H9 (cell line): ENCODE data around the gene HHATL. TPM values are rescaled to one million over a fixed set of nuclear protein-coding genes. Genes with fewer than 3 reads are reported as not detected.

Source experiments
- DNase-seq: peaks from one replicate; pipeline ENCODE4 v3.0.0-alpha.2; 2017
- H2AFZ ChIP-seq: one replicate; pipeline ENCODE4 v1.6.1; 2013; ENCODE audit warnings: mild to moderate bottlenecking, low read length, control low read depth, moderate library complexity
- H2AK5ac ChIP-seq: 2 replicates; pipeline ENCODE4 v1.6.1; 2013; ENCODE audit warnings: low read length, control low read depth, mixed read lengths; ENCODE audit not compliant: insufficient read length
- H2BK120ac ChIP-seq: one replicate; pipeline ENCODE4 v1.6.1; 2013; ENCODE audit warnings: low read depth, mild to moderate bottlenecking, low read length, control low read depth, inconsistent platforms; ENCODE audit not compliant: poor library complexity, severe bottlenecking
- H2BK12ac ChIP-seq: 2 replicates; pipeline ENCODE4 v1.6.1; 2013; ENCODE audit warnings: low read length, control low read depth, mixed read lengths, low read depth; ENCODE audit not compliant: insufficient read length
- H2BK15ac ChIP-seq: 2 replicates; pipeline ENCODE4 v1.6.1; 2013; ENCODE audit warnings: low read depth, low read length, control low read depth
- H2BK20ac ChIP-seq: one replicate; pipeline ENCODE4 v1.6.1; 2013; ENCODE audit warnings: low read depth, mild to moderate bottlenecking, low read length, control low read depth, inconsistent platforms; ENCODE audit not compliant: poor library complexity, severe bottlenecking
- H2BK5ac ChIP-seq: 2 replicates; pipeline ENCODE4 v1.6.1; 2013; ENCODE audit warnings: low read length, control low read depth, mixed read lengths; ENCODE audit not compliant: insufficient read length
- H3K14ac ChIP-seq: 2 replicates; pipeline ENCODE4 v1.6.1; 2013; ENCODE audit warnings: low read length, control low read depth; ENCODE audit not compliant: insufficient read depth
- H3K18ac ChIP-seq: 2 replicates; pipeline ENCODE4 v1.6.1; 2013; ENCODE audit warnings: low read depth, mild to moderate bottlenecking, mixed read lengths, low read length, control low read depth; ENCODE audit not compliant: insufficient read length
- H3K23ac ChIP-seq: 2 replicates; pipeline ENCODE4 v1.6.1; 2013; ENCODE audit warnings: low read length, control low read depth, mixed read lengths, low read depth; ENCODE audit not compliant: insufficient read length
- H3K23me2 ChIP-seq: 2 replicates; pipeline ENCODE4 v1.6.1; 2013; ENCODE audit warnings: low read depth, mild to moderate bottlenecking, mixed read lengths, low read length, control low read depth; ENCODE audit not compliant: insufficient read length, poor library complexity, severe bottlenecking
- H3K27ac ChIP-seq: 2 replicates; pipeline ENCODE4 v1.5.1; 2013; ENCODE audit warnings: low read length, control low read depth, mixed read lengths, low read depth; ENCODE audit not compliant: insufficient read length
- H3K27me3 ChIP-seq: 2 replicates; pipeline ENCODE4 v1.6.1; 2013; ENCODE audit warnings: low read length, control low read depth, inconsistent platforms; ENCODE audit not compliant: insufficient read depth
- H3K4ac ChIP-seq: 2 replicates; pipeline ENCODE4 v1.6.1; 2013; ENCODE audit warnings: low read depth, mild to moderate bottlenecking, control low read depth, inconsistent platforms, low read length, moderate library complexity
- H3K4me1 ChIP-seq: 2 replicates; pipeline ENCODE4 v1.6.1; 2013; ENCODE audit warnings: low read length, control low read depth, inconsistent platforms; ENCODE audit not compliant: insufficient read depth
- H3K4me2 ChIP-seq: 2 replicates; pipeline ENCODE4 v1.6.1; 2013; ENCODE audit warnings: low read length, control low read depth, mixed read lengths; ENCODE audit not compliant: insufficient read length, insufficient read depth
- H3K56ac ChIP-seq: 2 replicates; pipeline ENCODE4 v1.6.1; 2013; ENCODE audit warnings: low read depth, mild to moderate bottlenecking, mixed read lengths, low read length, control low read depth; ENCODE audit not compliant: insufficient read length
- H3K79me1 ChIP-seq: 2 replicates; pipeline ENCODE4 v1.6.1; 2013; ENCODE audit warnings: low read depth, mild to moderate bottlenecking, moderate library complexity, low read length, control low read depth, inconsistent platforms; ENCODE audit not compliant: insufficient read depth, poor library complexity, severe bottlenecking
- H3K79me2 ChIP-seq: 2 replicates; pipeline ENCODE4 v1.6.1; 2013; ENCODE audit warnings: low read length, control low read depth, inconsistent platforms; ENCODE audit not compliant: insufficient read depth
- H3K9ac ChIP-seq: 2 replicates; pipeline ENCODE4 v1.6.1; 2013; ENCODE audit warnings: low read length, control low read depth, mixed read lengths; ENCODE audit not compliant: insufficient read length; ENCODE audit errors: extremely low read depth
- H3K9me3 ChIP-seq: one replicate; pipeline ENCODE4 v1.6.1; 2013; ENCODE audit warnings: low read depth, low read length, inconsistent platforms; ENCODE audit not compliant: control insufficient read depth
- H3T11ph ChIP-seq: one replicate; pipeline ENCODE4 v1.6.1; 2013; ENCODE audit warnings: mild to moderate bottlenecking, low read length, control low read depth, inconsistent platforms
- H4K20me1 ChIP-seq: one replicate; pipeline ENCODE4 v1.6.1; 2013; ENCODE audit not compliant: control insufficient read depth, insufficient read length, insufficient read depth
- H4K5ac ChIP-seq: 2 replicates; pipeline ENCODE4 v1.6.1; 2013; ENCODE audit warnings: low read depth, mild to moderate bottlenecking, mixed read lengths, low read length, control low read depth; ENCODE audit not compliant: insufficient read length
- H4K8ac ChIP-seq: replicated peaks from 2 replicates; pipeline ENCODE4 v1.6.1; 2013; ENCODE audit warnings: low read length, control low read depth, mixed read lengths, low read depth; ENCODE audit not compliant: insufficient read length
- H4K91ac ChIP-seq: 2 replicates; pipeline ENCODE4 v1.6.1; 2013; ENCODE audit warnings: low read depth, mild to moderate bottlenecking, moderate library complexity, mixed read lengths, low read length, control low read depth; ENCODE audit not compliant: insufficient read length
- H3K27ac Mint-ChIP-seq, 3 experiments: 2 replicates in 2 of 3; 3 replicates in 1 of 3; pipeline ENCODE4 v1.8.0; 2020 to 2021; ENCODE audit warnings: mixed read lengths in 3 of 3, mild to moderate bottlenecking in 1 of 3, moderate library complexity in 1 of 3
- H3K27me3 Mint-ChIP-seq: 2 replicates; pipeline ENCODE4 v1.8.0; 2021; ENCODE audit warnings: low read depth, mild to moderate bottlenecking, moderate library complexity, mixed read lengths
- H3K36me3 Mint-ChIP-seq, 3 experiments: 2 replicates in 2 of 3; 3 replicates in 1 of 3; pipeline ENCODE4 v1.8.0; 2020 to 2021; ENCODE audit warnings: low read depth in 3 of 3, mixed read lengths in 3 of 3; ENCODE audit not compliant: insufficient read depth in 1 of 3
- H3K4me1 Mint-ChIP-seq, 2 experiments: 2 replicates each; pipeline ENCODE4 v1.8.0; 2020; ENCODE audit warnings: mixed read lengths in 2 of 2
- H3K4me3 Mint-ChIP-seq, 2 experiments: 2 replicates in 1 of 2; 3 replicates in 1 of 2; pipeline ENCODE4 v1.8.0; 2020 to 2021; ENCODE audit warnings: mild to moderate bottlenecking in 2 of 2, mixed read lengths in 2 of 2, moderate library complexity in 1 of 2
- H3K9me3 Mint-ChIP-seq, 2 experiments: 2 replicates in 1 of 2; 3 replicates in 1 of 2; pipeline ENCODE4 v1.8.0; 2020; ENCODE audit warnings: mild to moderate bottlenecking in 2 of 2, mixed read lengths in 2 of 2, moderate library complexity in 1 of 2
- CTCF ChIP-seq: fragments of 200-600 bp; sonication (generic); conservative IDR thresholded peaks from 3 replicates; pipeline ENCODE4 v1.8.0; 2021; ENCODE audit warnings: antibody characterized with exemption, mild to moderate bottlenecking
- WGBS: extraction: QIAGEN DNeasy Blood & Tissue Kit; methylation state at CpG from one replicate; pipeline ENCODE4 v1.1.7; 2013; ENCODE audit warnings: missing lambda C conversion rate, low lambda C conversion rate, mixed read lengths; ENCODE audit not compliant: insufficient read length; ENCODE audit errors: extremely low coverage; 5-methylcytosine and 5-hydroxymethylcytosine counted together
- total RNA-seq: library from RNA; stranded (reverse); gene quantifications from 2 replicates; pipeline ENCODE4 v1.2.1, GENCODE V29; 2021

Gene HHATL
- total RNA-seq, 1 experiment from 2014 or later = 0.46 TPM

GRCh38 chr3:42653560-42654330, 48.9 kb downstream of the HHATL start, which contains the start of gene ZBTB47:
TSS of gene ZBTB47 (plus strand) at chr3:42653697. CDS start at chr3:42658356, 4,659 bp downstream.
- no peaks in the 10 kb centered on the region for H4K20me1 ChIP-seq
- no peak within 1 kb of the TSS for H2BK5ac ChIP-seq
- H4K8ac ChIP-seq = no peak within 1 kb of the TSS
- H3K18ac ChIP-seq = peak within 1 kb of the TSS; percentile 77
- Mint-ChIP-seq H3K27ac (peak within 1 kb of the TSS in 2 of 3 experiments; percentile 83 to 87; a peak in 4 of 7 replicates), H3K9me3 (no peaks in the 10 kb centered on the region), H3K27me3 (no peaks in the 10 kb centered on the region), H3K4me1 (peaks cover 32 to 45% of the 10 kb centered on the region in 2 experiments), H3K4me3 (peak within 1 kb of the TSS; percentile 78 to 86), H3K36me3 (peaks cover 3 to 19% (median 14%) of the 10 kb centered on the region in 3 experiments; a peak in 5 of 7 replicates)
- no peaks in the 10 kb centered on the region for H3K23me2 ChIP-seq
- H4K91ac ChIP-seq = no peak within 1 kb of the TSS
- H3K9ac ChIP-seq = no peak within 1 kb of the TSS
- H3K4ac ChIP-seq = no peak within 1 kb of the TSS
- H2BK12ac ChIP-seq = no peak within 1 kb of the TSS
- H4K5ac ChIP-seq = no peak within 1 kb of the TSS
- no peak within 1 kb of the TSS for H2BK20ac ChIP-seq
- no peaks in the 10 kb centered on the region for H3K27me3 ChIP-seq
- DNase-seq = peak; percentile 38
- H3K23ac ChIP-seq = no peak within 1 kb of the TSS
- no peak within 1 kb of the TSS for H2AFZ ChIP-seq
- H3T11ph ChIP-seq = no peak within 1 kb of the TSS
- H3K9me3 ChIP-seq = no peaks in the 10 kb centered on the region
- no peak within 1 kb of the TSS for H2AK5ac ChIP-seq
- no peak within 1 kb of the TSS for H2BK15ac ChIP-seq
- no peak within 1 kb of the TSS for H3K56ac ChIP-seq
- peaks cover 9% of the 10 kb centered on the region; the same call in 1 of the 2 replicates for H3K4me1 ChIP-seq
- no peak within 1 kb of the TSS for H2BK120ac ChIP-seq
- peak within 1 kb of the TSS; percentile 53 for H3K14ac ChIP-seq
- H3K27ac ChIP-seq = no peak within 1 kb of the TSS
- H3K79me1 ChIP-seq = no peaks in the 10 kb centered on the region
- peak within 1 kb of the TSS; percentile 46 for H3K4me2 ChIP-seq
- H3K79me2 ChIP-seq = no peaks in the 10 kb centered on the region
- WGBS = no CpG with 5 or more reads among the region's 31 CpGs
- no peak for TF ChIP-seq CTCF
